Measurements from ENCODE around the gene NOC4L. TPM values are rescaled to one million over a fixed set of nuclear protein-coding genes. Genes with fewer than 3 reads are reported as not detected.

The NOC4L gene
- total and polyA plus RNA-seq, 2 experiments from 2014 or later, result 42.4 to 54.7 TPM

DNA sequence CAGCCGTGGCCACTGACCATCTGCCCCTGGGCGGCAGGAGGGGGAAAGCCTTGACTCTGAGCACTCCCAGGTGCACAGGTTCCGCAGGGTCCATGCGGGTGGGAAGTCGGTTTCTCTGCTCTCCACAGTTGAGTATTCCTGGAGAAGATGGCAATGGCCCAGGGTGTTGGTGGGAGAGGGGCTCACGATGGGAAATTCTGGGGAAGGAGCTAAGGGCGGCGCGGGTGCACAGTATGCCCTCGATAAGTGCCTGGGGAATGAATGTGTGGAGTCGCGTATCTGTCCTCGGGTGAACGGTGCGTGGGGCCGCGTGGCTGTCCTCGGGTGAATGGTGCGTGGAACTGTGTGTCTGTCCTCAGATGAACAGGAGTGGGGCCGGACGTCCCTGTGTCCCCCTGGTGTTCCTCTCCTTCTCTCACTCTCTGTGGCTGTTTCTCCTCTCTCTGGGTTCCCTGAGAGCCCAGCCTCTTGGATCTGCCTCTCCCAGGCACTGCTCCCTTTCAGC, 38.0 kb downstream of the NOC4L start (continued):
- TF ChIP-seq, protein P1, sequence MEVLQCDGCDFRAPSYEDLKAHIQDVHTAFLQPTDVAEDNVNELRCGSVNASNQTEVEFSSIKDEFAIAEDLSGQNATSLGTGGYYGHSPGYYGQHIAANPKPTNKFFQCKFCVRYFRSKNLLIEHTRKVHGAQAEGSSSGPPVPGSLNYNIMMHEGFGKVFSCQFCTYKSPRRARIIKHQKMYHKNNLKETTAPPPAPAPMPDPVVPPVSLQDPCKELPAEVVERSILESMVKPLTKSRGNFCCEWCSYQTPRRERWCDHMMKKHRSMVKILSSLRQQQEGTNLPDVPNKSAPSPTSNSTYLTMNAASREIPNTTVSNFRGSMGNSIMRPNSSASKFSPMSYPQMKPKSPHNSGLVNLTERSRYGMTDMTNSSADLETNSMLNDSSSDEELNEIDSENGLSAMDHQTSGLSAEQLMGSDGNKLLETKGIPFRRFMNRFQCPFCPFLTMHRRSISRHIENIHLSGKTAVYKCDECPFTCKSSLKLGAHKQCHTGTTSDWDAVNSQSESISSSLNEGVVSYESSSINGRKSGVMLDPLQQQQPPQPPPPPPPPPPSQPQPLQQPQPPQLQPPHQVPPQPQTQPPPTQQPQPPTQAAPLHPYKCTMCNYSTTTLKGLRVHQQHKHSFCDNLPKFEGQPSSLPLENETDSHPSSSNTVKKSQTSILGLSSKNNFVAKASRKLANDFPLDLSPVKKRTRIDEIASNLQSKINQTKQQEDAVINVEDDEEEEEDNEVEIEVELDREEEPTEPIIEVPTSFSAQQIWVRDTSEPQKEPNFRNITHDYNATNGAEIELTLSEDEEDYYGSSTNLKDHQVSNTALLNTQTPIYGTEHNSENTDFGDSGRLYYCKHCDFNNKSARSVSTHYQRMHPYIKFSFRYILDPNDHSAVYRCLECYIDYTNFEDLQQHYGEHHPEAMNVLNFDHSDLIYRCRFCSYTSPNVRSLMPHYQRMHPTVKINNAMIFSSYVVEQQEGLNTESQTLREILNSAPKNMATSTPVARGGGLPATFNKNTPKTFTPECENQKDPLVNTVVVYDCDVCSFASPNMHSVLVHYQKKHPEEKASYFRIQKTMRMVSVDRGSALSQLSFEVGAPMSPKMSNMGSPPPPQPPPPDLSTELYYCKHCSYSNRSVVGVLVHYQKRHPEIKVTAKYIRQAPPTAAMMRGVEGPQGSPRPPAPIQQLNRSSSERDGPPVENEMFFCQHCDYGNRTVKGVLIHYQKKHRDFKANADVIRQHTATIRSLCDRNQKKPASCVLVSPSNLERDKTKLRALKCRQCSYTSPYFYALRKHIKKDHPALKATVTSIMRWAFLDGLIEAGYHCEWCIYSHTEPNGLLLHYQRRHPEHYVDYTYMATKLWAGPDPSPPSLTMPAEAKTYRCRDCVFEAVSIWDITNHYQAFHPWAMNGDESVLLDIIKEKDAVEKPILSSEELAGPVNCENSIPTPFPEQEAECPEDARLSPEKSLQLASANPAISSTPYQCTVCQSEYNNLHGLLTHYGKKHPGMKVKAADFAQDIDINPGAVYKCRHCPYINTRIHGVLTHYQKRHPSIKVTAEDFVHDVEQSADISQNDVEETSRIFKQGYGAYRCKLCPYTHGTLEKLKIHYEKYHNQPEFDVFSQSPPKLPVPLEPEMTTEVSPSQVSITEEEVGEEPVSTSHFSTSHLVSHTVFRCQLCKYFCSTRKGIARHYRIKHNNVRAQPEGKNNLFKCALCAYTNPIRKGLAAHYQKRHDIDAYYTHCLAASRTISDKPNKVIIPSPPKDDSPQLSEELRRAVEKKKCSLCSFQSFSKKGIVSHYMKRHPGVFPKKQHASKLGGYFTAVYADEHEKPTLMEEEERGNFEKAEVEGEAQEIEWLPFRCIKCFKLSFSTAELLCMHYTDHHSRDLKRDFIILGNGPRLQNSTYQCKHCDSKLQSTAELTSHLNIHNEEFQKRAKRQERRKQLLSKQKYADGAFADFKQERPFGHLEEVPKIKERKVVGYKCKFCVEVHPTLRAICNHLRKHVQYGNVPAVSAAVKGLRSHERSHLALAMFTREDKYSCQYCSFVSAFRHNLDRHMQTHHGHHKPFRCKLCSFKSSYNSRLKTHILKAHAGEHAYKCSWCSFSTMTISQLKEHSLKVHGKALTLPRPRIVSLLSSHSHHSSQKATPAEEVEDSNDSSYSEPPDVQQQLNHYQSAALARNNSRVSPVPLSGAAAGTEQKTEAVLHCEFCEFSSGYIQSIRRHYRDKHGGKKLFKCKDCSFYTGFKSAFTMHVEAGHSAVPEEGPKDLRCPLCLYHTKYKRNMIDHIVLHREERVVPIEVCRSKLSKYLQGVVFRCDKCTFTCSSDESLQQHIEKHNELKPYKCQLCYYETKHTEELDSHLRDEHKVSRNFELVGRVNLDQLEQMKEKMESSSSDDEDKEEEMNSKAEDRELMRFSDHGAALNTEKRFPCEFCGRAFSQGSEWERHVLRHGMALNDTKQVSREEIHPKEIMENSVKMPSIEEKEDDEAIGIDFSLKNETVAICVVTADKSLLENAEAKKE (CRISPR knock-in tag; IDR thresholded peaks at IDR 0.05), result no peak
- TF ChIP-seq JUNB (IDR thresholded peaks at IDR 0.05; ENCODE audit: unreplicated experiment), result no peak

DNA sequence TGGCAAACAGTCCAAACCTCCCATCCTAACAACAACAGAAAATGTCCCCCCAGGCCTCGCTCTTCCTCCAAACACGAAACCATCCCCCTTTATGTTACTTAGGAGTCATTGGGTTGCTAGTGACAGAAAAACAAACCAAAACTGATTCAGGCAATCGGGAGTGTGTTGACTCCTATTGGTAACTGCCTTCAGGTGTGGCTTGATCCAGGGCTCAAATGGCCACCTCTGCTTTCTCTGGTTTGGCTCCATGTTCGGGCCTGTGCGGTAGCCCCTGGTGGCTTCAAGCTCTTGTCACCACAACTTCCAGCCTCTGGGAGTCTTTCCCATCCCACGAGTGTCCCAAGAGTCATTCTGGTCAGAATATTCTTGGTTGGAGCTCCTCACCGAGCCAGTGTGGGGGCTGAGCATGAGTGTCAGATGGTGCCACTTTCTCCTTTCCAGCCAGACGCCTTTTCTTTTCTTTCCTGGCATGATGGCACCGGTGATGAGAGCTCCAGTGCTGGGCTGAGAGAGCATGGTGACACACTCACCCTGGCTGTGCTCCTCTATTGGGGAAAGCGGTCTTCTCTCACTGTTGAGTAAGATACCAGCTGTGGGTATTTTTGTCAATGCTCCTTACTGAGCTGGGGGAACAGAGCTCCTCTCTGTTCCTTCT, 38.6 kb downstream of the NOC4L start:
- no peak for ATAC-seq
- H3K4me1 Mint-ChIP-seq, result peaks cover 12% of the 10 kb centered on the region
- peaks cover 4% of the 10 kb centered on the region; the same call in 1 of the 3 replicates for H3K36me3 Mint-ChIP-seq (ENCODE audit: low read depth)
- Histone ChIP-seq H3K27me3 (ENCODE audit: insufficient read depth) (peaks cover 30% of the 10 kb centered on the region), H3K4me3 (no peak overlapping the region), H3K4me1 (ENCODE audit: insufficient read depth) (peaks cover 4% of the 10 kb centered on the region; the same call in 1 of the 2 replicates), H3K9me2 (ENCODE audit: insufficient read depth) (no peaks in the 10 kb centered on the region), H4K20me1 (replicated peaks; ENCODE audit: insufficient read depth) (no peaks in the 10 kb centered on the region; the same call in 1 of the 2 replicates), H3F3A (replicated peaks; ENCODE audit: low read depth) (0 out of 2 replicates have a peak, but pooled peaks cover 2% of the 10 kb centered on the region), H3K36me3 (ENCODE audit: insufficient read depth) (no peaks in the 10 kb centered on the region), H2AFZ (no peak overlapping the region), H3K27ac (ENCODE audit: low read depth) (no peak overlapping the region), H3K79me2 (replicated peaks; ENCODE audit: insufficient read depth) (no peaks in the 10 kb centered on the region), H3K4me2 (no peak overlapping the region)
- peaks cover 11% of the 10 kb centered on the region; the same call in 2 of the 3 replicates for H3K9me3 Mint-ChIP-seq
- H3K27me3 Mint-ChIP-seq (ENCODE audit: insufficient read depth, low read depth, poor library complexity), result peaks cover 50% of the 10 kb centered on the region
- H3K4me3 Mint-ChIP-seq, result no peak overlapping the region; the same call in 2 of the 3 replicates
- no peak overlapping the region for H3K27ac Mint-ChIP-seq
- no peak for DNase-seq (ENCODE audit: low spot score)
- TF ChIP-seq, protein P1 (CRISPR knock-in tag; IDR thresholded peaks at IDR 0.05), result no peak
- TF ChIP-seq NANOG (IDR thresholded peaks at IDR 0.05; ENCODE audit: borderline replicate concordance), result no peak
- no peak for TF ChIP-seq POLR2AphosphoS5 (IDR thresholded peaks at IDR 0.05; ENCODE audit: low read depth)
- TF ChIP-seq CREB1 (CRISPR knock-in tag; IDR thresholded peaks at IDR 0.05; ENCODE audit: low read depth), result no peak
- no peak for TF ChIP-seq JUNB (IDR thresholded peaks at IDR 0.05; ENCODE audit: unreplicated experiment)
- TF ChIP-seq STAT1 (IDR thresholded peaks at IDR 0.05; ENCODE audit: unreplicated experiment), result no peak

Data from GM23338 (cell line).